HG02623 (cell line): ENCODE measurements around the gene DLK2.
"Not testable (repeated sequence)": the region's sequence is repeated elsewhere in the genome, so short reads cannot be mapped to it uniquely, and the experiment has no call there.

Experiments
- ATAC-seq: cut with Tn5 transposase; IDR thresholded peaks from one replicate; pipeline ENCODE4 v1.9.1; 2021; ENCODE audit warnings: moderate library complexity; ENCODE audit not compliant: unreplicated experiment

DLK2 gene, protein sequence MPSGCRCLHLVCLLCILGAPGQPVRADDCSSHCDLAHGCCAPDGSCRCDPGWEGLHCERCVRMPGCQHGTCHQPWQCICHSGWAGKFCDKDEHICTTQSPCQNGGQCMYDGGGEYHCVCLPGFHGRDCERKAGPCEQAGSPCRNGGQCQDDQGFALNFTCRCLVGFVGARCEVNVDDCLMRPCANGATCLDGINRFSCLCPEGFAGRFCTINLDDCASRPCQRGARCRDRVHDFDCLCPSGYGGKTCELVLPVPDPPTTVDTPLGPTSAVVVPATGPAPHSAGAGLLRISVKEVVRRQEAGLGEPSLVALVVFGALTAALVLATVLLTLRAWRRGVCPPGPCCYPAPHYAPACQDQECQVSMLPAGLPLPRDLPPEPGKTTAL

DNA sequence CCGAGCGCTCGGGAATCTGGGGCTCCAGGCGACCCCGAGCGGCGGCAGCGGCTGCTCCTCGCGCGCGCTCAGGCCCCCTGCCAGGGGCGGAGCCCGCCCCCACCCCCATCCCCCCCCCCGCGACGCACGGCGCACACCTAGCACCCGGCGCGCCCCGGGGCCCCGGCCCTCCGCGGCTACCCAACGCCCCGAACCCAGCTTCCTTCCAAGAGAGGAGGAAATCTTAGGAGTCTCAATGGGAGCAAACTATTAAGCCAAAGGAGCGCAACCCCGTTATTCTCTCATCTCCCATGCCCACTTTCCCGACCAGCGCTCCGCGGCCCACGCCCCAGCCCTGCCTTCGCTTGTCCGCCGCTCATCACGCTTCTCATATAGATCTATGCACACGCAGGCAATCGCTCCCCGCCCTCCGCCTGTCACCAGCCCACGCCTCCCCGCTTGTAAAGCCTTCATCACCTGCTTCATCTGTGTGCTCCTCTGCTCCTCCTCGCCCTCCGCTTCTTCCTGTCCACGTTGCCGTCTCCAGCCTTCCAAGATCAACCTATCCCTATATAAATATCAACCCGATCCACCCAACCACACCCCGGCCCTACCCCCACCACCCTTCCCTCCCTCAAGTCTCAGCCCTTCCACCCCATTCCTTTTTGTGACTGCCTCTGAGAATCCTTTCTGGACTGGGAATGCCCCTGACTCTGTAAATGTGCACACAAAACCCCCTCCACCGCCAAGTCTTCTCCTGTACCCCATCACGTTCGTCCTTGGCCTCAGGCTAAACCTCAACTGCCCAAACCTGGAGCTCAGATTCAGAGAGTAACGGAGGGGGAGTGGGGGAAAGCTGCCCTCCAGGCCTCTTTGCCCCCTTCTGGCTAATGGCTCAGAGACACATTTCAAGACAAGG, at the start of gene DLK2:
Gene DLK2 (minus strand): TSS at position 18 of the 898 bp plus-strand sequence. CDS start 723 bp downstream, outside the sequence.
- ATAC-seq, result no peak

DNA sequence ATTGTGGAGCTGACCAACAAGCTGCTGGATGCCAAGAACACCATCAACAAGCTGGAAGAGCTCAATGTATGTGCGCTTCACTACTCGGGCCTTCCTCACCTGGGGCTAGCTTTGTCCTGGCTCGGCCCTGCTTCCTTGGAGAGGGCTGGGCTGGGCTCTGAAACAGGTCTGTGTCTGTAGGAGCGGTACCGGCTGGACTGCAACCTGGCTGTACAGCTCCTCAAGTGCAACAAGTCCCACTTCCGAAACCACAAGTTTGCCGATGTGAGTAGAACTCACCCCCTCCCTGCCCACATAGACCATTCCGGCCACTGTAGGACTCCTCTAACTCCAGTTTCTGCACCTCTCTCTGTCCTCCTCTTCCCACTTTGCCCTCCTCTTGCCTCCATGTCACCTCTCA, 48.1 kb upstream of the DLK2 start:
- ATAC-seq, result no peak

DNA sequence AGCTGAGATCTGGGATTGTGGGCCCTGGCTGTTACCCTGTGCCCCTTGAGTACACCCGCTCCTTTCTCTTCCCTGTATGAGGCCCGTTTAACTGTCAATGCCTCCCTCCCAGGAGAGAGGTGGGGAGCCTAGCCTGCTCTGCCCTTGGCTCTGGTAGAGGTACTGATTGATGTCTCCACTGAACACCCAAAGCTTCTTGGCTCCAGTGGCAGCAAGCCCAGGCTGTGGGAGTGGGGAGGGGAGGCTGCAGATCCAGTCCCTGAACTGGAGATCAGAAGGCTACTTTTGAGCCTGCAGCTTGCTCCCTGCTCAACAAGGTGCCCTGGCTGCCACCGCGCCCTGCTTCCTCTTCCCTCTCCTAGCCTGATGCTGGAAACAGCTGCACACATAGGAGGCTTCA, 47.3 kb upstream of the DLK2 start:
- no peak for ATAC-seq

DNA sequence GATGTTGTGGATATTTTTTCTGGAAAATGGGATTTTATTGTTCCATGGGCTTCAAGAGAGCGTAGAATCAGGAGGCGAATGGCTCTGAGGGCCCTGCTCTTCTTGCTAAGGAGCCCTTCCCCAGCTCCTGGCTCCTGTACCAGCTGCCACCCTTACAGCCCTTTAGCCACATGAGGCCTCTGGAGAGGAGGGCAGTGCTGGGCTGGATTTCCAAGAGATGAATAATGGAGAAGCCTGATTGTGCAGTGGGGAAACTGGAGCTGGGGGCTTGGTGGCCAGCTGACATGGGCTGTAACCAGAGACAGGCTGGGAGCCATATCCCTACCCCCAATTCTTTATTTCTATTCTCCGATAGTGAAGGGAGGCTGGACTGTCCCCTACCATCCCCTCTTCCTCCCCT, 45.6 kb upstream of the DLK2 start:
- no peak for ATAC-seq

DNA sequence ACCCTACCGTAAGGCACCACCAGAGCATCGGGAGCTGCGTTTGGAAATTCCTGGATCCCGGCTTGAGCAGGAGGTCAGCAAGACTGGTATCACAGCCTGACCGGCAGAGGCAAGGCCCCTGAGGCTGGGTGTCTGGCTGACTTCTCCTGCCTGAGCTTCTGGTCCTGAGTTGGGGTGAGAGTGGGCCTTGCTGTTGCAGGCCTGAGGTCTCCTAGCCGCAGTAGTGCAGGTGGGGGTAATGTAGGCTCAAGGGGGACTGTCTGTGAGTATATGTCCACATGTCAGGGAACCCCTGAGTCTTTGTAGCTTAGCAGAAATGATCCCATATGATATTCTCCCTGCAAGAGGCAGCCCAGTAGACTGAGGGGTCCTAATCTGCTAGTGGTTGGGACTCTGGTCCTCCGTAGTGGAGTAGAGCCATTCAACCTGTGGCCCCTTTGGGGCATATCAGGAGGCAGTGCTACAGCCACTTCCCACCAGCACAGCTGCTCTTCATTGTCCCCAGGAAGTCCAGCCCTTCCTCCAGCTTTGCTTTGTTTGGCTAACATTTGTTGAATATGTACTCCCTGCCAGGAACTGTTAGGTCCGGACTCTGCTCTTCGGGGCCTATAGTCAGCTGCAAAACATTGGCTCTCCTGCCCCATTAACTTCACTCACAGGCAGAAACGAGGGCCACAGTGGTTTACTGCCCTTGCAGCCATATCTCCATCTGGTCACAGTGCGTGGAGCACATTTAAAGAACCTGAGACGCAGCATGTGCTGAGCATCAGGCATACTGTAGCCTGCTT, 43.9 kb upstream of the DLK2 start:
- no peak for ATAC-seq

DNA sequence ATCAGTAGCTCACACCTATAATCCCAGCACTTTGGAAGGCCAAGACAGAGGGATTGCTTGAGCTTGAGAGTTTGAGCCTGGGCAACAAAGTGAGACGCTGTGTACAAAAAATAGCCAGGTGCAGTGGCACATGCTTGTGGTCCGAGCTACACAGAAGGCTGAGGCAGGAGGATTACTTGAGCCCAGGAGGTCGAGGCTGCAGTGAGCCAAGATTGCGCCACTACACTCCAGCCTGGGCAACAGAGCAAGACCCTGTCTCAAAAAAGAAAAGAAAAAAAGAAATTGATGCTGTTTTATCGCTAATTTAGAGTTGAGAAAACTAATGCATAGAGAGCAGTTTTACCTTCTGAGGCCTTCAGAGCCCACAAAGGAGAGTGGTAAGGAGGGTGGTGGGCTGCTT, 42.9 kb upstream of the DLK2 start:
- not testable (repeated sequence) for ATAC-seq

GRCh38 chr6:43497689-43498088, 42.3 kb upstream of the DLK2 start:
- ATAC-seq, result no peak

- ATAC-seq, result no peak
Observed at GRCh38 chr6:43497129-43497396, 41.7 kb upstream of the DLK2 start.

GRCh38 chr6:43496370-43497128, 41.2 kb upstream of the DLK2 start:
- ATAC-seq, result no peak

GRCh38 chr6:43495409-43495941, 40.1 kb upstream of the DLK2 start:
- ATAC-seq, result no peak

DNA sequence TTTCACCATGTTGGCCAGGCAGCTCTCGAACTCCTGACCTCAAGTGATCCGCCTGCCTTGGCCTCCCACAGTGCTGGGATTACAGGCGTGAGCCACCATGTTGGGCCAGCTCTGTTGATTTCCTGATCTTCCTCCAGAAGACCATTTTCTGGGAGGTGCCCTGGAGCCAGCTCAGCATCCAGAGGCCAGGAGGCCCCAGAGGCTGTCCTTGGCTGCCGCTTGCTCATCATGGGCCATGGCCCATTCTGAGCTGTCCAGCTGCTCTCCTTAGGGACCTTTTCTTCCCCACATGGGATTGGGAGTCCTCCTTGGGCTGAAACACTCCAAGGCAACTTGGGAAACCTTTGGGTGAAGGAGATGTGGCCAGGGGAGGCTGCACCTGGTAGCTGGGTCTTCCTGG, 39.4 kb upstream of the DLK2 start:
- ATAC-seq, result no peak

DNA sequence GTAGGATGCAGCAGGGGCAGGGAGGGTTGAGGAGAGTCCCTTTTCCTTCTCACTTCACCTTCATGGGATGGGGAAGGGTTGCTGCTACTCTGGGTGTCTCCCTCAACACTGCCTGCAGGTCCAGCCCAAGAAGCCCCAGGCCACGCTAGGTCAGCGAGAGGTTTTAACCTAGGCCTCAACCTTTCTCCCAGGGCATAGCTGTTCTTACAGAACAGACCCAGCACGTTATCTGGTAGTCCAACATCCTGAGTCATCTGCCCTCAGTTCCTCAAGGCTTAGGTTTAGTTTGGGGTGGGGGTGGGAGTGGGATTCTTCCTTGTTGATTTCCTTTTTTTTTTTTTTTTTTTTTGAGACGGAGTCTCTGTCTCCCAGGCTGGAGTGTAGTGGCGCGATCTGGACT, 39.0 kb upstream of the DLK2 start:
- ATAC-seq, result no peak

GRCh38 chr6:43493833-43494232, 38.5 kb upstream of the DLK2 start:
- no peak for ATAC-seq

GRCh38 chr6:43493230-43493629, 37.9 kb upstream of the DLK2 start:
- ATAC-seq, result no peak

DNA sequence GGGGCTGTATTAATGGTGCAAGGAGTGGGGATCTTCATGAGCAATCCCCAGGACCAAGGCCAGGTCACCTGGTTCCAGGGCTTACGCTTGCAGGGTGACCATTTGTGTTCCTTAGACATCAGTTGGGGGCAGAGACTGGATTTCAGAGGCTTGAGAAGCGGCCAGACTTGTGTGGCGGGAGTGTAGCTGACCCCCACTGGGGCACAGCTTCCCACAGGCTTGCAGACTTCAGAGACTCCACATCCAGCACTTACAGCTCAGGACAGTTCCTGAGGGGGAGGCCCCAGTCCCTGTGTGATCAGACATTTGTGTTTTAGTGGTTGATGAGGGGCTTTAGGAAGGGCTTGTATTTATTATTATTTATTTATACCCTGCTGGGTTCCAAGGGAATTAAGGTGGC, 37.3 kb upstream of the DLK2 start:
- ATAC-seq, result no peak

- ATAC-seq, result no peak
Observed at GRCh38 chr6:43491750-43492661, 36.7 kb upstream of the DLK2 start.

DNA sequence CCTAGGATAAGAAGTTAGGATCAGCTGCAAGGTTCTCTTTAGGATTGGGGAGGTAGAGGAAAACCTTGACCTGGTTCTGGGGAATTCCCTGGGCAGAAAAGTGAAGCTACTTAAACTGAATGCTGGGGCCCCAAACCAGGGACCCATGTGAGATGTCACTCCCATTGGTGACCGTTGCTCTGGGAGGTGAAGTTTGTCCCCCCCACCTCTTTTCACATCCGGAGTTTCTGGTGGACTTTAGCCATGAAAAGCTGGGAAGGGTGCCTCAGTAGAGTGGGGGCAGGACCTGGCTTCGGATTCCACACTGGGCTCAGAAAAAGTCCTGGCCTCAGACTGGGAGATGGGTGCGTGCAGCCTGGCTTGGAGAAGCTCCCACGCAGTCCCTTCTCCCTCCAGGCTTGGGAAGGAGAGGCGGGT, 35.2 kb upstream of the DLK2 start:
- no peak for ATAC-seq

GRCh38 chr6:43489277-43490072, 34.1 kb upstream of the DLK2 start:
- no peak for ATAC-seq
